Inflammatory macrophage (primary cell): ENCODE measurements around the gene HACD4.
A peak's percentile ranks its signal among the peaks of the same experiment; 100 is the strongest.

ENCODE experiments used
- DNase-seq, 2 donors: peaks; one replicate each; pipeline ENCODE4 v3.0.0-alpha.2; 2020 to 2022
- total RNA-seq, 18 experiments: gene quantifications; one replicate each; lab custom pipeline; 2026; ENCODE audit warnings: mixed read lengths in 6 of 18, inconsistent platforms in 2 of 18; lab: John Stamatoyannopoulos, UW

HACD4 gene
- 15.6 to 113 (median 45.3) reads per million in 18 experiments for total RNA-seq

- peak; percentile 61 to 65 for DNase-seq
Measured at GRCh38 chr9:21031091-21031807, at the start of gene HACD4. Gene HACD4 (minus strand): TSS chr9:21031640. CDS start chr9:21031590, 50 bp downstream.

GRCh38 chr9:21080793-21081192 lies 49.4 kb upstream of the HACD4 start:
- no peak for DNase-seq

GRCh38 chr9:21078702-21079101 lies 47.3 kb upstream of the HACD4 start:
- peak; percentile 38 to 50 for DNase-seq

GRCh38 chr9:21077781-21078180 lies 46.3 kb upstream of the HACD4 start, which contains the start of gene IFNB1:
Gene IFNB1 (minus strand): TSS chr9:21077942. CDS start chr9:21077869, 73 bp downstream.
- peak in 1 of 2 donors; percentile 20 for DNase-seq

GRCh38 chr9:21075484-21075883 lies 44.0 kb upstream of the HACD4 start:
- DNase-seq: no peak

GRCh38 chr9:21070906-21071305 lies 39.5 kb upstream of the HACD4 start:
- DNase-seq: no peak

- DNase-seq: peak; percentile 5 to 21
Measured at GRCh38 chr9:21070171-21070571, 38.7 kb upstream of the HACD4 start.

GRCh38 chr9:21060919-21061561 lies 29.6 kb upstream of the HACD4 start:
- no peak for DNase-seq

GRCh38 chr9:21056931-21057330 lies 25.5 kb upstream of the HACD4 start:
- no peak for DNase-seq

- DNase-seq: peak in 1 of 2 donors; percentile 14
Measured at GRCh38 chr9:21053851-21054250, 22.4 kb upstream of the HACD4 start.

- no peak for DNase-seq
Measured at GRCh38 chr9:21047281-21047691, 15.8 kb upstream of the HACD4 start.

GRCh38 chr9:21043841-21044240 lies 12.4 kb upstream of the HACD4 start:
- DNase-seq: no peak

GRCh38 chr9:21042466-21042865 lies 11.0 kb upstream of the HACD4 start:
- DNase-seq: no peak

- DNase-seq: no peak
Measured at GRCh38 chr9:21039302-21039701, 7.9 kb upstream of the HACD4 start.

GRCh38 chr9:21037278-21037677 lies 5.8 kb upstream of the HACD4 start:
- DNase-seq: no peak

- no peak for DNase-seq
Measured at GRCh38 chr9:21031808-21032183, 356 bp upstream of the HACD4 start.

- peak; percentile 76 to 84 for DNase-seq
Measured at GRCh38 chr9:21030389-21031035, 928 bp downstream of the HACD4 start.

- no peak for DNase-seq
Measured at GRCh38 chr9:21029661-21030060, 1.8 kb downstream of the HACD4 start.

GRCh38 chr9:21028466-21028865 lies 3.0 kb downstream of the HACD4 start:
- DNase-seq: peak; percentile 73 to 74

- DNase-seq: no peak
Measured at GRCh38 chr9:21027295-21027694, 4.1 kb downstream of the HACD4 start.

GRCh38 chr9:21023861-21024260 lies 7.6 kb downstream of the HACD4 start:
- peak; percentile 29 to 87 for DNase-seq

- DNase-seq: no peak
Measured at GRCh38 chr9:21018177-21018576, 13.3 kb downstream of the HACD4 start.

- DNase-seq: no peak
Measured at GRCh38 chr9:21016701-21017491, 14.5 kb downstream of the HACD4 start.
